Panc1 (cell line): ENCODE results near the gene ZBTB4. TPM values are rescaled to one million over a fixed set of nuclear protein-coding genes. Genes with fewer than 3 reads are reported as not detected.

Experiments used
- ATAC-seq: fragments of 200-7000 bp; cut with Tn5 transposase; 2 replicates; pipeline ENCODE4 v1.9.1; 2020; ENCODE audit warnings: mild to moderate bottlenecking, moderate library complexity
- BruUV-seq: library from RNA; stranded (reverse); fragments of 400-500 nt; replicated peaks from 2 replicates; lab custom pipeline; 2021; lab: Mats Ljungman, UMichigan
- CTCF ChIA-PET: fragments of 300-600 bp; sonication (Branson Sonifier 250); formaldehyde crosslinking; loops from one replicate; lab custom pipeline; 2022; ENCODE audit warnings: antibody characterized with exemption; lab: Charles Lee
- POLR2A ChIA-PET: fragments of 300-600 bp; sonication (Branson Sonifier 250); formaldehyde crosslinking; loops from one replicate; lab custom pipeline; 2022; ENCODE audit warnings: antibody characterized with exemption; lab: Charles Lee
- DNase-seq: peaks from one replicate; pipeline ENCODE4 v3.0.0-alpha.2; 2010; ENCODE audit warnings: low read depth, low spot score
- H3K27ac ChIP-seq: 2 replicates; pipeline ENCODE4 v1.5.1; 2011; ENCODE audit warnings: mild to moderate bottlenecking, low read length, inconsistent platforms
- H3K27me3 ChIP-seq: fragments of 200-500 bp; sonication (Bioruptor generic); 2 replicates; pipeline ENCODE4 v1.6.0; 2014; ENCODE audit warnings: low read length, inconsistent platforms; ENCODE audit not compliant: control insufficient read depth, insufficient read depth
- H3K36me3 ChIP-seq: fragments of 200-500 bp; sonication (Bioruptor generic); 2 replicates; pipeline ENCODE4 v1.5.1; 2014; ENCODE audit warnings: inconsistent platforms, mild to moderate bottlenecking, low read length, moderate library complexity; ENCODE audit not compliant: control insufficient read depth, insufficient read depth
- H3K4me1 ChIP-seq: 2 replicates; pipeline ENCODE4 v1.5.1; 2011; ENCODE audit warnings: inconsistent platforms, mild to moderate bottlenecking, low read length, moderate library complexity; ENCODE audit not compliant: control insufficient read depth, insufficient read depth
- H3K4me3 ChIP-seq, 2 experiments: 2 replicates each; pipeline ENCODE4 v1.5.1; 2011 to 2012; ENCODE audit warnings: low read depth in 2 of 2, low read length in 2 of 2, mild to moderate bottlenecking in 2 of 2, inconsistent platforms in 1 of 2, moderate library complexity in 1 of 2
- H3K9me3 ChIP-seq: fragments of 200-500 bp; sonication (Bioruptor generic); 2 replicates; pipeline ENCODE4 v1.5.1; 2014; ENCODE audit warnings: low read depth, mild to moderate bottlenecking, inconsistent platforms, low read length, moderate library complexity; ENCODE audit not compliant: control insufficient read depth, insufficient read depth
- POLR2AphosphoS5 ChIP-seq: IDR thresholded peaks from 2 replicates; pipeline ENCODE4 v1.6.1; 2012; ENCODE audit warnings: mild to moderate bottlenecking, low read depth, low read length, moderate library complexity
- SIN3A ChIP-seq: IDR thresholded peaks from 2 replicates; pipeline ENCODE4 v1.6.1; 2012; ENCODE audit warnings: low read depth, mild to moderate bottlenecking, low read length, moderate library complexity, borderline replicate concordance; ENCODE audit not compliant: insufficient read depth
- TCF7L2 ChIP-seq: IDR thresholded peaks from 2 replicates; pipeline ENCODE4 v1.6.1; 2011; ENCODE audit warnings: mild to moderate bottlenecking, low read depth, low read length, inconsistent platforms
- in situ Hi-C: cut with HindIII; loops from 2 replicates; pipeline ENCODE4 v1.10.0; 2016; ENCODE audit warnings: low sequenced_read_pairs, low pct_unique_long_range_greater_than_20kb
- intact Hi-C: fragments of 100-400 bp; cut with micrococcal nuclease; formaldehyde crosslinking; loops from one replicate; pipeline ENCODE4 v1.10.0; 2022; ENCODE audit not compliant: unreplicated experiment
- total RNA-seq: library from RNA; stranded (reverse); gene quantifications from one replicate; pipeline ENCODE4 v1.2.1, GENCODE V29; 2021; ENCODE audit not compliant: unreplicated experiment
- TF ChIP-seq, protein P1 (sequence below), 2 experiments: IDR thresholded peaks; 2 replicates each; pipeline ENCODE4 v1.6.1; 2011 to 2012; ENCODE audit warnings: low read depth in 2 of 2, control low read depth in 1 of 2, low read length in 1 of 2, mild to moderate bottlenecking in 1 of 2, moderate library complexity in 1 of 2; ENCODE audit not compliant: insufficient read depth in 1 of 2
- TF ChIP-seq, protein P2 (sequence below): fragments of 450-650 bp; IDR thresholded peaks from 2 replicates; pipeline ENCODE4 v1.5.1; 2017; ENCODE audit warnings: mild to moderate bottlenecking

Gene ZBTB4
- total RNA-seq, 1 experiment from 2014 or later: 24.9 TPM

GRCh38 chr17:7501729-7502128 lies 22.3 kb upstream of the ZBTB4 start:
- Histone ChIP-seq H3K9me3 (no peaks in the 10 kb centered on the region), H3K4me1 (no peaks in the 10 kb centered on the region), H3K27ac (no peak overlapping the region), H3K27me3 (no peaks in the 10 kb centered on the region), H3K36me3 (peaks cover 54% of the 10 kb centered on the region), H3K4me3 (no peak overlapping the region)
- no TSS peak for BruUV-seq
- intact Hi-C loops: no loop called here
- POLR2A ChIA-PET: no interaction called here
- in situ Hi-C loops: no loop called here
- DNase-seq: no peak
- ATAC-seq: no peak
- TF ChIP-seq, protein P1, sequence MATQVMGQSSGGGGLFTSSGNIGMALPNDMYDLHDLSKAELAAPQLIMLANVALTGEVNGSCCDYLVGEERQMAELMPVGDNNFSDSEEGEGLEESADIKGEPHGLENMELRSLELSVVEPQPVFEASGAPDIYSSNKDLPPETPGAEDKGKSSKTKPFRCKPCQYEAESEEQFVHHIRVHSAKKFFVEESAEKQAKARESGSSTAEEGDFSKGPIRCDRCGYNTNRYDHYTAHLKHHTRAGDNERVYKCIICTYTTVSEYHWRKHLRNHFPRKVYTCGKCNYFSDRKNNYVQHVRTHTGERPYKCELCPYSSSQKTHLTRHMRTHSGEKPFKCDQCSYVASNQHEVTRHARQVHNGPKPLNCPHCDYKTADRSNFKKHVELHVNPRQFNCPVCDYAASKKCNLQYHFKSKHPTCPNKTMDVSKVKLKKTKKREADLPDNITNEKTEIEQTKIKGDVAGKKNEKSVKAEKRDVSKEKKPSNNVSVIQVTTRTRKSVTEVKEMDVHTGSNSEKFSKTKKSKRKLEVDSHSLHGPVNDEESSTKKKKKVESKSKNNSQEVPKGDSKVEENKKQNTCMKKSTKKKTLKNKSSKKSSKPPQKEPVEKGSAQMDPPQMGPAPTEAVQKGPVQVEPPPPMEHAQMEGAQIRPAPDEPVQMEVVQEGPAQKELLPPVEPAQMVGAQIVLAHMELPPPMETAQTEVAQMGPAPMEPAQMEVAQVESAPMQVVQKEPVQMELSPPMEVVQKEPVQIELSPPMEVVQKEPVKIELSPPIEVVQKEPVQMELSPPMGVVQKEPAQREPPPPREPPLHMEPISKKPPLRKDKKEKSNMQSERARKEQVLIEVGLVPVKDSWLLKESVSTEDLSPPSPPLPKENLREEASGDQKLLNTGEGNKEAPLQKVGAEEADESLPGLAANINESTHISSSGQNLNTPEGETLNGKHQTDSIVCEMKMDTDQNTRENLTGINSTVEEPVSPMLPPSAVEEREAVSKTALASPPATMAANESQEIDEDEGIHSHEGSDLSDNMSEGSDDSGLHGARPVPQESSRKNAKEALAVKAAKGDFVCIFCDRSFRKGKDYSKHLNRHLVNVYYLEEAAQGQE (IDR thresholded peaks at IDR 0.05; ENCODE audit: insufficient read depth in 1 of 2, low read depth in 2 of 2, low read length in 1 of 2): no peak
- no peak for TF ChIP-seq SIN3A
- no peak for TF ChIP-seq TCF7L2
- CTCF ChIA-PET: no interaction called here

DNA sequence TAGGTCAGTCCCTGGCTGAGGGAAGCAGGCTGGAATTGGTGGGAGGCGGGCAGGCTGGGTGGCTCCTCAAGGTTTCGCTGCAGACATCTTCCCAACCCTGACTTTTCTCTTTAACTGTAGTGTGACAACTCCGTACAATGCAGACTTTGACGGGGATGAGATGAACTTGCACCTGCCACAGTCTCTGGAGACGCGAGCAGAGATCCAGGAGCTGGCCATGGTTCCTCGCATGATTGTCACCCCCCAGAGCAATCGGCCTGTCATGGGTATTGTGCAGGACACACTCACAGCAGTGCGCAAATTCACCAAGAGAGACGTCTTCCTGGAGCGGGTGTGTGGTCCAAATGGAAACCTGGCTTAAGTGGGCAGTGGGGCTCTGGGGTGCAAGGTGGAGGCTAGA lies 19.7 kb upstream of the ZBTB4 start:
- Histone ChIP-seq H3K4me3 (no peak overlapping the region), H3K36me3 (peaks cover 43% of the 10 kb centered on the region), H3K4me1 (no peaks in the 10 kb centered on the region), H3K27ac (no peak overlapping the region), H3K27me3 (no peaks in the 10 kb centered on the region), H3K9me3 (no peaks in the 10 kb centered on the region)
- BruUV-seq: no TSS peak
- in situ Hi-C loops: no loop called here
- DNase-seq (no peak), ATAC-seq (no peak)
- intact Hi-C loops: no loop called here
- POLR2A ChIA-PET: interaction anchor here (0.6 kb wide), 1 partner anchor 11 kb away, joined by 5 read pairs; no protein-coding TSS in a partner anchor
- CTCF ChIA-PET: no interaction called here
- TF ChIP-seq TCF7L2 (no peak), POLR2AphosphoS5 (no peak), SIN3A (no peak)
- TF ChIP-seq, protein P2, sequence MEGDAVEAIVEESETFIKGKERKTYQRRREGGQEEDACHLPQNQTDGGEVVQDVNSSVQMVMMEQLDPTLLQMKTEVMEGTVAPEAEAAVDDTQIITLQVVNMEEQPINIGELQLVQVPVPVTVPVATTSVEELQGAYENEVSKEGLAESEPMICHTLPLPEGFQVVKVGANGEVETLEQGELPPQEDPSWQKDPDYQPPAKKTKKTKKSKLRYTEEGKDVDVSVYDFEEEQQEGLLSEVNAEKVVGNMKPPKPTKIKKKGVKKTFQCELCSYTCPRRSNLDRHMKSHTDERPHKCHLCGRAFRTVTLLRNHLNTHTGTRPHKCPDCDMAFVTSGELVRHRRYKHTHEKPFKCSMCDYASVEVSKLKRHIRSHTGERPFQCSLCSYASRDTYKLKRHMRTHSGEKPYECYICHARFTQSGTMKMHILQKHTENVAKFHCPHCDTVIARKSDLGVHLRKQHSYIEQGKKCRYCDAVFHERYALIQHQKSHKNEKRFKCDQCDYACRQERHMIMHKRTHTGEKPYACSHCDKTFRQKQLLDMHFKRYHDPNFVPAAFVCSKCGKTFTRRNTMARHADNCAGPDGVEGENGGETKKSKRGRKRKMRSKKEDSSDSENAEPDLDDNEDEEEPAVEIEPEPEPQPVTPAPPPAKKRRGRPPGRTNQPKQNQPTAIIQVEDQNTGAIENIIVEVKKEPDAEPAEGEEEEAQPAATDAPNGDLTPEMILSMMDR: no peak
- TF ChIP-seq, protein P1 (IDR thresholded peaks at IDR 0.05; ENCODE audit: insufficient read depth in 1 of 2, low read depth in 2 of 2, low read length in 1 of 2): no peak
